GM12891 (cell line): ENCODE measurements around the gene IL36A.

Experiments used
- POLR2A ChIP-seq: IDR thresholded peaks from 2 replicates; pipeline ENCODE4 v1.6.1; 2011; ENCODE audit warnings: low read depth, low read length, control low read depth
- POLR2AphosphoS5 ChIP-seq: IDR thresholded peaks from 2 replicates; pipeline ENCODE4 v1.6.1; 2011; ENCODE audit warnings: low read depth, low read length, control low read depth

- TF ChIP-seq POLR2AphosphoS5 (no peak), POLR2A (no peak)
Measured at GRCh38 chr2:113015042-113015441, 9.8 kb downstream of the IL36A start.
